Ishikawa (cell line): ENCODE measurements around the gene STUM.

Source experiments
- CEBPB ChIP-seq: IDR thresholded peaks from 2 replicates; pipeline ENCODE4 v1.6.1; 2012
- CREB1 ChIP-seq: IDR thresholded peaks from 2 replicates; pipeline ENCODE4 v1.6.1; 2012; ENCODE audit warnings: low read depth
- EGR1 ChIP-seq: IDR thresholded peaks from 2 replicates; pipeline ENCODE4 v1.6.1; 2012
- EP300 ChIP-seq: IDR thresholded peaks from 2 replicates; pipeline ENCODE4 v1.6.1; 2012; ENCODE audit warnings: borderline replicate concordance
- FOXM1 ChIP-seq: IDR thresholded peaks from 2 replicates; pipeline ENCODE4 v1.6.1; 2012; ENCODE audit warnings: low read depth, borderline replicate concordance
- MAX ChIP-seq: IDR thresholded peaks from 2 replicates; pipeline ENCODE4 v1.6.1; 2012
- NFIC ChIP-seq: IDR thresholded peaks from 2 replicates; pipeline ENCODE4 v1.6.1; 2012
- RAD21 ChIP-seq: IDR thresholded peaks from 2 replicates; pipeline ENCODE4 v1.6.1; 2012; ENCODE audit warnings: low read depth
- REST ChIP-seq: IDR thresholded peaks from 2 replicates; pipeline ENCODE4 v1.6.1; 2012; ENCODE audit warnings: low read depth, mild to moderate bottlenecking
- TAF1 ChIP-seq: IDR thresholded peaks from 2 replicates; pipeline ENCODE4 v1.6.1; 2012; ENCODE audit warnings: low read depth, mild to moderate bottlenecking
- TCF12 ChIP-seq: IDR thresholded peaks from 2 replicates; pipeline ENCODE4 v1.6.1; 2012; ENCODE audit warnings: low read depth
- TEAD4 ChIP-seq: IDR thresholded peaks from 2 replicates; pipeline ENCODE4 v1.6.1; 2012
- USF1 ChIP-seq: IDR thresholded peaks from 2 replicates; pipeline ENCODE4 v1.6.1; 2012
- YY1 ChIP-seq: IDR thresholded peaks from 2 replicates; pipeline ENCODE4 v1.6.1; 2012; ENCODE audit warnings: low read depth
- ZBTB7A ChIP-seq: IDR thresholded peaks from 2 replicates; pipeline ENCODE4 v1.6.1; 2012; ENCODE audit warnings: low read depth

Gene STUM

GRCh38 chr1:226597616-226598454 lies 49.3 kb downstream of the STUM start:
- no peak for TF ChIP-seq REST
- no peak for TF ChIP-seq TAF1
- TF ChIP-seq FOXM1, result no peak
- TF ChIP-seq CEBPB, result no peak
- TF ChIP-seq TCF12, result no peak
- no peak for TF ChIP-seq EP300
- no peak for TF ChIP-seq USF1
- no peak for TF ChIP-seq EGR1
- TF ChIP-seq CREB1, result no peak
- no peak for TF ChIP-seq NFIC
- TF ChIP-seq MAX, result no peak
- no peak for TF ChIP-seq TEAD4
- no peak for TF ChIP-seq RAD21
- no peak for TF ChIP-seq ZBTB7A
- TF ChIP-seq YY1, result no peak

GRCh38 chr1:226598455-226598849 lies 49.9 kb downstream of the STUM start:
- no peak for TF ChIP-seq CREB1
- no peak for TF ChIP-seq MAX
- TF ChIP-seq CEBPB, result no peak
- TF ChIP-seq REST, result no peak
- TF ChIP-seq EGR1, result no peak
- TF ChIP-seq TAF1, result no peak
- TF ChIP-seq TCF12, result no peak
- no peak for TF ChIP-seq USF1
- TF ChIP-seq YY1, result no peak
- TF ChIP-seq FOXM1, result no peak
- no peak for TF ChIP-seq EP300
- TF ChIP-seq TEAD4, result no peak
- TF ChIP-seq RAD21, result no peak
- TF ChIP-seq NFIC, result no peak

GRCh38 chr1:226599636-226600238 lies 51.2 kb downstream of the STUM start:
- TF ChIP-seq RAD21 (no peak), TCF12 (no peak), USF1 (no peak), MAX (no peak), YY1 (no peak), CEBPB (no peak), REST (no peak), TAF1 (no peak), TEAD4 (no peak), FOXM1 (no peak), CREB1 (no peak), EGR1 (no peak), NFIC (no peak), EP300 (no peak), ZBTB7A (no peak)
